AML-193 (cell line): ENCODE data around the gene OR7G2.

Experiments
- DNase-seq, 2 experiments: peaks; one replicate each; lab custom pipeline; 2025; lab: John Stamatoyannopoulos, UW

Gene OR7G2

DNA sequence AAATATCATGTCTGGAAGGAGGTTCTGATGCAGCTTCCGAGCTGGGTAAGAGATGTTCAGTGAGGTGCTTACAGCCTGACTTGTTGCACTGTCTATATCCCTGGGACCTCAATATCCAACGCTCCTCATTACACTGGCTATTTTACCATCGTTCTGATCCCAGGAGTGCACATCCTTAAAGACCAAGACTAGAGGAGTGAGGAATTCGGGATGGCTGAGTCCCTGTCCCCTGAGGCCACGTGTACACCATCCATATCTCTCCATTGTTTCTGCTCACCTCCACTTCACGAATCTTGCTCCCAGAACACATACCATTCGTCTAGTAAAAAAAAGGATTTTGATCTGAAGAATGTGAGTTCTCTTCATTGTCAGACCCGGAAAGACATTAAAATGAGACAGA, at the start of gene OR7G2:
OR7G2 (minus strand) TSS at position 101 of the 400 bp plus-strand sequence. CDS start 4,232 bp downstream, outside the sequence.
- DNase-seq, result no peak

DNA sequence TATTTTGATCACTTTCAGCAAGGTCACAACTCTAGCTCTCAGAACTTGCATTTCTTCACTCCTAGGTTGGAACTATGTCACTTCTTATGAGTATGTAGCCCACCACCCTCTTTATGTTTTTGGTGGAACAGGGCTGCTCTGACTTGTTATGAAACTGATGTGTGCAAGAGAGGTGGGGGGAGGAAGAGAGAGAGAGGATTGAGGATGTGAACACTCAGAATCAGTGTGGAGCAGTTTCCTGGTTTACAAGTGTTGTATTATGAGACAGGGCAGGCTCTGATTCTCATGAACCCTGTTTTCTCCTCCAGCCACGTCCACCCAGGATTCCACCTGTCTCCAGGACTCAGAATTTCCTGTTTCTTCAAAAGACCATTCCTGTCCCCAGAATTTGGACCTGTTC, 49.0 kb upstream of the OR7G2 start:
- DNase-seq, result no peak

DNA sequence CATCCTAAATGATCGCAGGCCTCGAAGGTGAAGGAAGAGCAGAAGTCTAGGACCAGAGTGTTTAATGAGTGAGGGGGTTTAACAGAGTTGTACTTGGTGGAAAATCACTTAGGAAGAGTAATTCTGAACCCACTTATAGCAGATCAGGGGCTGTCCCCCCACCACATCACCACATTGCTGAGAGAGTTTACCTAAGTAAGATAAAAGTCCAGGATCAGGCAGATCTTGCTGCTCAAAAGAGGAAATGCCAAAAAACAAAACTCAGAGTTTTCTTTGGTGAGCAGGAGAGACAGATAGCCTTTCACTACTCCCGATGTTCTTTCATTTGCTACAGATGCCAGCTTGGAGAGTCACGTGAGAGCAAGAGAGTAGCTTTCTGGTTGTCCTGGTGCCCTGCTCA, 48.3 kb upstream of the OR7G2 start:
- no peak for DNase-seq

DNA sequence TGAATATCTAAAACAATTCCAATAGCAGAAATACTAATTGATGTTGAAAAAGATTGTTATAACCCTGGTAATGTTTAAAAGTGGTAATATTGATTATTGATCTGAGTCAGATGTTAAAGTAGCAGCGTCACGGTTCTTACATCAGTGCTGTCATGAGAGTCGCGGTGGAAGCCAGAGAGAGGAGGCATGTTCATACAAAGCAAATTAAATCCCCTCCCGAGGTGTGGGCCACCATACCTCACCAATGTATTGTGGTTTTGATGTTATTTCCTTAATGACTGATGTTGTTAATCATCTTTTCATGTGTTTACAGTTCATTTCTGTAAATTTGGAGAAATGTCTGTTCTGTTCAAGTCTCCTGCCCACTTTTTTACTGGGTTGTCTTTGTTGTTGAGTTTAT, 44.1 kb upstream of the OR7G2 start:
- no peak for DNase-seq

DNA sequence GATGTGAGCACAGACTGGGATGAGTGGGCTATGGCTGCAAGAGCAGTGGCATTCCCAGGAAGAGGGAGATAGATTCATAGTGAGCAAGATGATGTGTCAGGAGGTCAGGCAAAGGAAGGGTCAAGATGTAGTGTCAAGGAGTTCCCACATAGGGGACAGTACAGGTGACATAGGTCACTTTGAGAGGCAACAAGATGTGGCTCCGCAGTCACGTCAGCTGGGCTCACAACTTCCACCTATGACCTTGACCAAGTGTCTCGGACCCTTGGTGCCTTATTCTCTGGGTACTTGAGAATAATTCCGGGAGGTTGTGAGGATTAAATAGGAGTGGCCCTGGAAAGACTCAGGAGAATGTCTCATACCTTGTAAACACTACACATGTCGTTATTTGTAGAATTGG, 43.4 kb upstream of the OR7G2 start:
- no peak for DNase-seq

DNA sequence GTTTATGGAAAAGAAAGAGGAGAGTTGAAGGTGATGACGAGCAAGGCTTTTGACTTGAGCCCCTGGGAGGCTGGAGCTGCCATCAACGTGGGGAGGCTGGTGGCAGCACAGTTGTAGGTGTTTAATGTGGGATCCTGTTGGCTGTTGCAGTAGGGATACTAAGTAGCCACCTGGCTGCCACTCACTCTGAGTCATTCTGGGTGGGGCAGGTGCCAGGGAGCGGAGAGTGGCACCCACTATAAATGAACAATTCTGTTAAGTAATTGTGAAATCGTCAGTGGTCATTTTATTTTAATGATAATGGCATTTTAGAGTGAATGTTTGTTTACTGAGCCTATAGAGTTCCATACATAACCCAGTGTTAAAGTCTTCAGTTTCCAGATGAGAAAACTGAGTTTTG, 42.7 kb upstream of the OR7G2 start:
- no peak for DNase-seq

DNA sequence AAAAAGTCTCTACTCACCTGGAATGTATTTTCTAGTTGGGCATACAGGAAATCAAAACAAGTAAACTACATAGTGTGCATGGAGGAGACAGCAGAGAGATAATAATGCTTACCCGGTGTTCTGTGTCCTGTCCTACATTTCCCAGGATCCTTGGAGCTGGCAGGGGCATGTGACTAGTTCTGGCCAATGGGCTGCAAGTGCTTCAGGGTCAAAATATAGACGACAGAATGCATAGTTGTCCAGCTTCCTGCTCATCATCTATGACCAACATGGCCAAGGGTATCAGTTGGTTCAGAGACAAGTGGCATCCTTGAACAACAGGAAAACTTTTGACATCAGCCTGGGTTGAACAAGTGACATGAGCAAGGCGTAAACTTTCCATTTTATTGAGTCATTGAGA, 41.4 kb upstream of the OR7G2 start:
- no peak for DNase-seq

DNA sequence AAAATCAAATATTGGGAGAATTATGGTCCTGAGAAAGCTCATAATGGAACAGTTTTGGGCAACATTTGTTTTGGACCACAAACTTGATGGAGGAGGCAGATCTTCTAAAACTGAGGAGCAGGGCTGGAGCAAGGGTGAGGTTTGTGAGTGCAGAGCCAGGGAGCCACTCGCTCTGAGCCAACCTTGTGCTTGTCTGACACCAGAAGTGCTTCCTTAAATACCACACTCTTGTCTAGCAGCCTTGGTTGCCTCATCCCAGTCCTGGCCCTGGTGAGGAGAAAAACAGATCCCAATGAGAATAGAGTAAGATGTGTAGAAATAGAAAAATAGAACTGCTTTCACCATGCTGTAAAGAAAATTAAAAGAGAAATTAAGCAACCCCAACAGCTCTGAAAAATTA, 39.6 kb upstream of the OR7G2 start:
- DNase-seq, result no peak

DNA sequence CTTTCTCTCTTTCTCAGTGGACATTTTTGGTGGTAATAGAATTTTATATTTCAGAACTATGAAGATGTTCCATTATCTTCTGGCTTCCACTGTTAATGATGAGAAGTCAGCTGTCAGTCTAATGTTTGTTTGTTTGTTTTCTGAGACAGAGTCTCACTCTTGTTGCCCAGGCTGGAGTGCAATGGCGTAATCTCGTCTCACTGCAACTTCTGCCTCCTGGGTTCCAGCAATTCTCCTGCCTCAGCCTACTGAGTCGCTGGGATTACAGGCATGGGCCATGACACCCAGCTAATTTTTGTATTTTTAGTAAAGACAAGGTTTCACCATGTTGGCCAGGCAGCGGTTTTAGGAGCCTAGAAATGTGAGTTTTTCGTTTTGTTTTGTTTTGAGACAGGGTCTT, 37.6 kb upstream of the OR7G2 start:
- DNase-seq, result no peak

DNA sequence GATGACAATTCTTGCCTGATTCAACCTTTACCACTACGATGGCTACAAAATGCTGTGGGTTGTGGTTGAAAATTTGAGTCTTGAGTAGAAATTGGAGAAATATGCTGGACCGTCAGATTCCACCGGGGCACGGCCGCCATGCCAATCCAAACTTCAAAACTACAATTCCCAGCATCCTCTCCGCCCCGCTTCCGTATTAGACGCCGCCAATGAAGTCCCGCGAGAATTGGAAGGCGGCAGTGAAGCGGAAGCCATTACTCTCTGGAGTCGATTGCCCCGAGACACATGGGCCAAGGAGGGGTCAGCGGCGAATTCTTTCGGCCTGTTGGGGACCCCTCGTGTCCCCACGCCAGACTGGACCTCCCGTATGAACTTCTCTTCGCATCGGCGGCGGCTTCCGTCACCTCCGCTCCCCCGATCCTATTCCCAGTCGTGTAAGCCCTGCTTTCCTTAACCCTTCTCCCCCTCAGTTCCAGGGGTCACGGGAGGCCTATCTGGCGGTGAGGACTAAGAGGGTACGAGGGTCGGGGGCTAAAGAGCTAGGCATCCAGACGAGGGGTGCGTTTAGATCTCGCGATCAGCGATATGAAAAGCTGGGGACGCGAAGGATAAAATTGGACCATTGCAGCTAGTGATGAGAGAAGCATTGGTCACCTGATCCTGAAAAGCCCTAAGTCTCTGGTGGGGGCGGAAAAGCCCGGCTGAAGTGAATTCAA, 33.0 kb upstream of the OR7G2 start, which contains the start of gene ZNF317:
ZNF317 (plus strand) TSS at position 239 of the 716 bp plus-strand sequence. CDS start 15,620 bp downstream, outside the sequence.
- peak; percentile 85 to 89 for DNase-seq

DNA sequence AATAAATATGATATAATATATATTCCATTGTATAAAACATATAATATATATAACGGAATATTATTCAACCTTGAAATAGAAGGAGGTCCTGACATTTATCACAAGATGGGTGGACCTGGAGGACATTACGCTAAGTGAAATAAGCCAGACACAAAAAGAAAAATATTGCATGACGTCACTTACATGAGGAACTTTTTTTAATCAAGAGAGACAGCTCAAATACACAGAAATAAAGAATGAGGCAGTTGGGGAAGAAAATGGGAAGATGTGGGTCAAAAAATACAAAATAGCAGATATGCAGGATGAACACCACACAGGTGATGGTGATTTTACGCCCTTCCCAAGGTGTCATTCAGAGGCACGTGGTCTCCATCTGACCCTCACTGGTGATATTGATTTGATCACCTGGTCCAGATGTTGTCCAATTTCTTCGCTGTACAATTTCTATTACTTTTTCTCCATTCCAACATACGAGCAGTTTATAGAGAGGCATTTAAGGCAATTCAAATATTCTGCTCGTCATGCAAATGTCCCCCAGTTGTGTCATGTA, 32.4 kb upstream of the OR7G2 start:
- DNase-seq, result no peak

DNA sequence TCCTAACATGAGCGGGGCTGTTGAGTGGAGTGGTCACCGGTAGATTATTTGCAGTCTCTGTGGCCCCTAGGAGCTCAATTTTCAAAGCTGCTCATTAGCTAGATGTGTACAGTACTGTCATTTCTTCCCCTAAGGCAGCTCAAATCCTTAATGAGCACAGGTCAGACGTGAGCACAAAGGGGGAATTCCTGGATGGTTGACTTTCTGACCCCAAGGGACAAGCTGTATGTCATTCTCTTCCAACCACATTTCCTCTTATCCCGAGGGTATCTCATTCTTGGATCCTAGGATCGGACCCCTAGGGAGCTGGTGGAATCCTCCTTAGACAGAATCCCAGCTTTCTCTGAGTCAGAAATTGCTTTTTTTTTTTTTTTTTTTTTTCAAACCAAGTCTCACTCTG, 25.1 kb upstream of the OR7G2 start:
- no peak for DNase-seq

DNA sequence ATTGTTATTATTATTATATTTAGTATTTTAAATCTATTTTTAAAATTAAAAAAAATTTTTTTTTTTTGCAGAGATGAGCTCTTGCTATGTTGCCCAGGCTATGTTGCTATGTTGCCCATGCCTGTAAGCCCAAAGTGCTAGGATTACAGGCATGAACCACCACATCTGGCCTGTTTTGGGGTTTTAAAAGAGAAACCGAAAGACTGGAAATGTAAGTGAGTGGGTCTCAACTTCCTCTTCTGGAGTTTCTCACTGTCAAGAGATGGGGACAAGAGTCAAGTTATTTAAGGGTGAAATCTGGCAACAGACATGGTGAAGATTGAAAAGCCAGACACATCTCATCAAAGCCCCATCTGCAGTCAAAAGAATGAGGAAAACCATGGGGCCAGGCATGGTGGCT, 23.7 kb upstream of the OR7G2 start:
- no peak for DNase-seq

DNA sequence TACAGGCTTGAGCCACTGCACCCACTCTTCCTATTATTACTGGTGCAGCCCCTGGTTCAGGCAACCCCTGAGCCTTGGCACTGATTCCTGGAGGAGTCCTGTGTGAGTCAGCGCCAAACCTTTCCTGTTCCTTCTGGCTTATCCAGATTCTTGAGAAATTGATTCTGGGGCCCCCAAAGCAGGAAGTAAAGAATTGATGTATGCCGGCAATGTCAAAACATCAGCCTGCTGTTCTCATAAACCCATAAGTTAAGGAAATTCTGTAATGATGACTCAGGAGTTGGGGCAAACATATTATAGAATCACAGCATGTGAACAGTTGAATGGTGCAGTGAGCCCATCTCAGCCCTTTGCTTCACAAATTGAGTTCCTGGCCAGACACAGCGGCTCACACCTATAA, 20.9 kb upstream of the OR7G2 start:
- no peak for DNase-seq

DNA sequence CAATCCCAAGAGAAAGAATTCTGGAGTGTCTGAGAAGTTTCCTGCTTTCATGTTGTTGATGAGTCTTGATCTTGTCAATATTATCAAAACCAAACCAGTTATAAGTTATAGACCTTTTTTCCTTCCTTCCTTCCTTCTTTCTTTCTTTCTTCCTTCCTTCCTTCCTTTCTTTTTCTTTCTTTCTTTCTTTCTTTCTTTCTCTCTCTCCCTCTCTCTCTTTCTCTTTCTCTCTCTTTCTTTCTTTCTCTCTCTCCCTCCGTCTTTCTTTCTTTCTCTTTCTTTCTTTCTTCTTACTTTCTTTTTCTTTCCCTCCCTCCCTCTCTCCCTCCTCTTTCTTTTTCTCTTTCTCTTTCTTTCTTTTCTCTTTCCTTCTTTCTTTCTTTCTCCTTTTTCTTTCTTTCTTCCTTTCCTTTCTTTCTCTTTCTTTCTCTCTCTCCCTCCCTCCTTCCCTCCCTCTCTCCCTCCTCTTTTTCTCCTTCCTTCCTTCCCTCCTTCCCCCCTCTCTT, 19.7 kb upstream of the OR7G2 start, which contains the start of gene OR7G3:
OR7G3 (minus strand) TSS at position 51 of the 506 bp plus-strand sequence; CDS start at position 51, 0 bp downstream.
- no peak for DNase-seq

DNA sequence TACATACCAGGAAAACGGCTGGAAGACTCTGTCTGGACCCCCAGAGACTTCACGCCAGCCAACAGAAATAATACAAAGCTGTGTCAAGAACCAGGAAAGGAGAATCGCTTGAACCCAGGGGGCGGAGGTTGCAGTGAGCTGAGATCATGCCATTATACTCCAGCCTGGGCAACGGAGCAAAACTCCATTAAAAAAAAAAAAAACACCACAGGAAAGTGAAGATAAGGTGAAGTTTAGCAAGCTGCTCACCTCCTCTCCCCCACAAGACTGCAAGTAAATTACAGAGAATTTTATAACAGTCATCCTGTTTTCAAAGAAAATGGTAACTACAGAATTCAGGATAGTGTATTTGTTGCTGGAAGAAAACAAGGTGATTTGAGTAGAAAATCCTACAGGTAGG, 9.3 kb upstream of the OR7G2 start:
- no peak for DNase-seq

DNA sequence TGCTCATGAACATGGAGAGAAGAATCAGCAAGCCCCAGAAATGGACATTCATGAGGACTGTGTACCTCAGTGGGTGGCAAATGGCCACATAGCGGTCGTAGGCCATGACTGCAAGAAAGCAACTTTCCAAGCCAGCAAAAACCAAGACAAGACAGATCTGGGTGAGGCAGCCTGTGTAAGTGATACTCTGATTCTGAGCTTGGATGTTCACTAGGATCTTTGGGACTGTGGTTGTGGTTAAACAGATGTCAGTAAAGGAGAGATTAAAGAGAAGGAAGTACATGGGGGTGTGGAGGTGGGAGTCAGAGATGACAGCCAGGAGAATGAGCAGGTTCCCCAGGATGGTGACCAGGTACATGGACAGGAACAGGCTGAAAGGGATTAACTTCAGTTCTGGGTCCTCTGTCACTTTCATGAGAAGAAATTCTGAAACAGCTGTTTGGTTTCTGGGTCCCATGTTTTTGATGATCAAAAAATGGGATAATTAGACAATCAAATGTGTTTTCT, 8.1 kb upstream of the OR7G2 start, which contains the start of gene OR7G1:
OR7G1 (minus strand) TSS at position 457 of the 507 bp plus-strand sequence; CDS start at position 457, 0 bp downstream.
- no peak for DNase-seq

DNA sequence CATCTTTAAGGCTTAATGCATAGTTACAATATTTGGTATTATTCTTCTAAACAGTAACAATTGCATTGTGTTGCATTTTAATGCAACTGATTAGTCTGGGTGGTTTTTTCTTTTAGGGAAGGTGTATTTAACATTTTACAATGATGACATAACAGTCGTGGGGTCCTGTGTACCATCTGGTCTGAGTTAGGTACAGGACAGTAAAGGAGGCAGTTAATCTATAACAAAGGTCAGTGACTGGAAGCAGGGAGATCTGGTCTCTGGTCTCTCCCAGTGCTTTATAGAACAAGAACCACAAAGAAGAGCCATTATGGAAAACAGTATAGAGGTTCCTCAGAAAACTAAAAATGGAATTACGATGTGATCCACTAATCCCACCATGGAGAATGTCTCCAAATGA, 2.7 kb upstream of the OR7G2 start:
- no peak for DNase-seq

DNA sequence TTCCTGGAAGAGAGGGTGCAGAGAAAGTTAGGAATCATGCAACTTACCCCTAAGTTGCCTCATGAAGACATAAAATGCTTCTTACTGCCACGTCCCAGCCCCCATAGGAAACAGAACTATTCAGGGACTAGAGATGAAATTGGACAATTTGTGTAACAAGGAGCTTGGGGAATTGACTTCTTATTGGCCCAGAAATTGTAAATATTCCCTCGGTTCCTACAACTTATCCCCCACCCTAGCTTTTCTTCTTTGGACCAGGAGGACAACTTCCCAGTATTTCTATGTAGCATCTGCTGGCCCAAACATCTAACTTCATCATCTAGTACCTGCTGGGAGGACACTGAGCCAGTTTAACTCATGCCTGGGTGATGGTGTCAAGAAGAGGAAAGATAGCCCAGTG, 20.5 kb downstream of the OR7G2 start, which contains the start of gene OR1M1:
OR1M1 (plus strand) TSS at position 301 of the 400 bp plus-strand sequence. CDS start 6,184 bp downstream, outside the sequence.
- DNase-seq, result no peak

DNA sequence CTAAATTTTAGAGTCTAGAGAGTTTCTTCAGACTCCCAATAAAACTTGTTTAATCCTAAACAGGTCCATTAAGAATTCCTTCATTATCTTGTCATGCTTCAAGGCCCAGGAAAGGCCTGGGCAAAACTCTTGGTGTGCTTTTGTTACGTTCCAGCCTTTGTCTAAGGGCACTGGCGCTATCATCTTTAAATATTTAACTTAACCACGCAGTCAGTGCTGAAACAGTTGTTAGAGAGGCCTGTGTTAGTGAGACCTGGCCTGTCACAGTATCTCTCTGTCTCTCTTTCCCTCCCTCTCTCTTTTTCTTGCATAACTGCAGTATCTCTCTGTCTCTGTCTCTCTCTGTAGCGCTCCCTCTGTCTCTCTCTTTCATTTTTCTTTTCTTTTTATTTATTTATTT, 28.6 kb downstream of the OR7G2 start:
- no peak for DNase-seq

DNA sequence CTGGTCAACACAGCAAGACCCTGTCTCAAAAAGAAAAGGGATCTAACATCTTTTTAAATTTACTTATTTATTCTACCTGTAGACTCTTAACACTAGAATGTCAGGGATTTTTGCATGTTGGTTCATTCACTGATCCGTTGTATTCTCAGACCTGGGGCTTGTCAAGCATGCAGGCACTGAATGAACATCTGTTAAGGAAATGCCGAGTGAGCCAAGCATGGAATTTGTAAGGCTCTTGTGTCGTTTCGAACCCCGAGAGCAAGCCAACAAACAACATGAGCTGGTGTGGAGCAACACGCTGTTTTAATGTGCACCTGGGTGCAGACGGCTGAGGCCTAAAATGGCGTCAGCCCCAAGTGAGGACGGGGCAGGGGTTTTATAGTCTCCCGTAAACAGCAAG, 30.4 kb downstream of the OR7G2 start:
- no peak for DNase-seq

DNA sequence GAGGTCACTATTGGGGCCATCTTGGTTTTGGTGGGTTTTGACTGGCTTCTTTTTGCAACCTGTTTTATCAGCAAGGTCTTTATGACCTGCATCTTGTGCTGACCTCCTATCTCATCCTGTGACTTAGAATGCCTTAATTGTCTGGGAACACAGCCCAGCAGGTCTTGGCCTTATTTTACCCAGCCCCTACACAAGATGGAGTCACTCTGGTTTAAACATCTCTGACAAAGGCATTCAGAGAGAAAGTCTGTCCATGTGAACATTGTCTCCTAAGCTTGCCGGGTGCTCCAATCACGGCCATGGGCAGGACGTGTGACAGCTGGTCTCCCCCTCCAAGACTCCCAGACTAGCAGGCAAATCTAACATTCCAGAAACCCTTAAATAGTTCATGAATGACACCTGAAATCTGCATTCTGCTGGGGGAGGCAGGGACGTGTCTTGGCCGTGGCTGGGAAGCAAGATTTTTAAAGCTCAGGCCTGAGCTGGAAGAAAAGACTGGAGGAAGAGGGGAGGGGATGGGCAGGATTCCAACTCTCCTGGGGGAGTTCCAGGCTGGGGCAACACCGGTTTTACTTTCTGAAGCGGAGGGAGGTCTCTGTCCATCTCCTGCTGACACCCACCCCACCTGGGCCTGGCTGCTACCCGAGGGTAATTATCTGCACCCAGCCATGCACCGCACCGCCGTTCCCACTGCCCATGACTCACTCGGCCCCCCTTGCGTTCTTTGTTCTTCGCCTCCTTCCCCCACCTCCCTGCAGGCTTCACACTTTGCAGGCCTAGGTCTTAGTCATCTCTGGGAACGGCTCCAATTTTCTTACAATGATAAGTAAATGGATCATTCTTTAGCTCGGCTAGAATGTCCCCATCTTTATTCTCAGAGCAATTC, 32.0 kb downstream of the OR7G2 start:
- DNase-seq, result no peak
